ENCODE results near the gene BRAT1.

The BRAT1 gene

GRCh38 chr7:2488272-2488645, 67.1 kb downstream of the BRAT1 start:
- no peak for DNase-seq (ENCODE audit: extremely low read depth, low read depth)
- no peak for TF ChIP-seq CTCF (IDR thresholded peaks at IDR 0.05; ENCODE audit: low read depth, low read length)

All from AG09319 (cell line).